Eye (tissue), 1 donor: Measurements from ENCODE around the gene MYZAP.
A peak's percentile ranks its signal among the peaks of the same experiment; 100 is the strongest.

ENCODE experiments used
- DNase-seq: peaks from one replicate; pipeline ENCODE4 v3.0.0-alpha.2; 2015

MYZAP gene

DNA sequence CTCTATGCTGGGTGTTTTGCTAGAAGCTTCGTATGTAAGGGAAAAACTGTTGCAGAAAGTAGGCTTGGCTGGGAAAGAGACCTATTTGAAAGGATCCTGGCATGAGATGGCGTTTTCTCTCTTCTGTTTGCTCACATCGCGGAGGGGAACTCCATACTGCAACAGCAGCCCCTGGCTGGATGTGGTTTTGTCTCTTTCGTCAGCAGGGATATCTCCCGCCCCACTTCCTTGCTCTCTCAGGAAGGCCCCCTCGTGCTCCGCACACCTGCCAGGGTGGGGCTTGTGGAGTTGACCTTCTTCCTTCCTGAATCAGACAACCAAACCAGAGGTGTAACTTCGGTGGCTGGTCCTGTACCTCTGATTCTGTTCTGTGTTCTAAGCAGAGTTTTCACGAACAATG, 26.4 kb upstream of the MYZAP start:
- no peak for DNase-seq

DNA sequence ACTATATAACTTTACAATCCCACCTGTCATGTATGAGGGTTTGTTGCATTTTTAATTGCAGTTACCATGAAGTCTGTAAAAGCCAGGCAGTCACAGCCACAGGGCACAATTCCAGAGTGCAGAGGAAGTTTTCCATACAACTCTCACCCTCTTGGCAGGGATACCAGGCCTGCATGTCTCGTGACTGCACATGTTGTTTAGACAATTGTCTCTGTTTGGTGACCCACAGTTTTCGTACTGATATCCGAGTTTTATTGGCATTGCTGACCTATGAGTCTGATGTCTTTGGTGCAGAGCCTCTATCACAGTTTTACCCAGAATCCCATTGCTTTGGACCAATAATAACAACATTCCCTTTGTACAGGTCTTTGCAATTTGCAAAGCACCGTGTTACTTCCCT, 24.9 kb upstream of the MYZAP start:
- DNase-seq, result no peak

DNA sequence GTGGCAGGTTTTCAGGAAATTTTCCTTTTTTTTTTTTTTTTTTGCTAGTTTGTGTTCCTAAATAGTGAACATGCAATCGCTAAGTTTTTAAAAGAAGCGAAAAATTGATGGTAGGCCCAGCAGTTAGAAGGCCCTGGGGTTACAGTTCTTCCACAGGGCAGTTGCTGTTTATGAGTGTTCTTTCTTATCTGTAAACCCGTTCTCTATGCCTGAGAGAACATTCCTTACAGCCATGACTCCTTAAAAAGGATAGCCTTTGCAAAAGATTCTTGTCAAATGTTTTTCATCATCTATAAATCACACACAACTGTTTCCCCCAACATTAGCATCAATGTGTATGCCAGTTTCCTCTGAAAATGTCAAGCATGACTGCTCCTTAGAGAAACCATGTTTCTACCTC, 23.8 kb upstream of the MYZAP start:
- DNase-seq, result no peak

DNA sequence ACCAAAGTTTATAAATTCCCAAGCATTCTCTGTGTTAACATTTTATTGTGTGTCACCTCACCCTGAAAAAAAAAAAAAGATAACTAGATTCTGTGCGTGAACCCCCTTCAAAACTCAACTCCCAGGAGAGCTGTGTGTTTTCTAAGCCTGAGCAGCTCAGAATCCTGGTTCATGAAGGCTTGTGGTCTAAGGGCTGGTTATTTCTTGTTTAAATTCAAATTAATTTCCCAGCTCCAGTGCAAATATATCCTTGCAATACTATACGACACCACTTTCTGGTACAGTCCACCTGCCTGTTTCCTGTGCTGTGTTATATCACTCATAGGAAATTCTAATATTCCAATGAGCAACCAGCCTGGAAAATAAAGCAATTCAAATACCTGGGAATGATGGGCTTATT, 23.4 kb upstream of the MYZAP start:
- no peak for DNase-seq

DNA sequence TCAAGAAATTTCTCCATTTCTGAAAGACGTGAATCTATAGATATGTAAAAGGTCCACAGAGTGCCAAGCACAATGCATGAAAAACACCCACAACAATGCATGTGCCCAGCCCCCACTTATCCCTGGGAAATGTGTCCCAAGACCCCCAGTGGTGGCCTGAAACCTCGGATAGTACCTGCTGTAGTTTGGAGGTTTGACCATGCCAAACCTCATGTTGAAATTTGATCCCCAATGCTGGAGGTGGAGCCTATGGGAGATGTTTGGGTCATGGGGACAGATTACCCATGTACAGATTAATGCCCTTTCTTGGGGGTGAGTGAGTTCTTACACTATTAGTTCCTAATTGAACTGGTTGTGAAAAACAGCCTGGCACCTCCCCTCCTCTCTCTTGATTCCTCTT, 21.4 kb upstream of the MYZAP start:
- DNase-seq, result no peak

DNA sequence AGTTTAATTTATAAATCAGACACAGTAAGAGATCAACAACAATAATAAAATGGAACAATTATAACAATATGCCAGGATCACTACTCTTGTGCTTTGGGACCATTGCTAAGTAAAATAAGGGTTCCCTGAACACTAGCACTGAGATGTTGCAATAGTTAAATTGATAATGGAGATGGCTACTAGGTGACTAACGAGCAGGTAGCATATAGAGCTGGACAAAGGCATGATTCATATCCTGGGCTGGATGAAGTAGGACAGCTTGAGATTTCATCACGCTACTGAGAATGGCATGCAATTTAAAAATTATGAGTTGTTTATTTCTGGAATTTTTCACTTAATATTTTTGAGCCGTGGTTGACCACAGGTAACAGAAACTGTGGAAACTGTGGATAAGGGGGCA, 20.7 kb upstream of the MYZAP start:
- DNase-seq, result no peak

DNA sequence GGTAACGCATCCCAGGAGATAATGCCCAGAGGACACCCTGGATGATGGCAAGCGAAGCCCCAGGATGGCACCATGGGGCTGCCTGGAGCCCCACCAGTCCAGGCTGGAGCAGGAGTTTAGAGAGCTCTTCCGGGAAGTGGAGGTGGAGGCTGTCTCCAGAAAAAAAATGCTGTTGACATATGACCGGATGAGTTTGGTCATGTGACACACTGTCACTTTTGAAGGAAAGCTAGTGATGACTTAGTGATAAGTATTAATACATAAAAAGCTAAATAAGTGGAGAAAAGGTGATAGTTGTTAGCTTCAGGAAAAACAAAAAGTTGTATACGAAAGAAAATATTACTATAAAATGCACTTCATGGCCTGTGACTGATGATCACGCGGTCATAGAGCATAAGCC, 20.0 kb upstream of the MYZAP start:
- DNase-seq, result no peak

DNA sequence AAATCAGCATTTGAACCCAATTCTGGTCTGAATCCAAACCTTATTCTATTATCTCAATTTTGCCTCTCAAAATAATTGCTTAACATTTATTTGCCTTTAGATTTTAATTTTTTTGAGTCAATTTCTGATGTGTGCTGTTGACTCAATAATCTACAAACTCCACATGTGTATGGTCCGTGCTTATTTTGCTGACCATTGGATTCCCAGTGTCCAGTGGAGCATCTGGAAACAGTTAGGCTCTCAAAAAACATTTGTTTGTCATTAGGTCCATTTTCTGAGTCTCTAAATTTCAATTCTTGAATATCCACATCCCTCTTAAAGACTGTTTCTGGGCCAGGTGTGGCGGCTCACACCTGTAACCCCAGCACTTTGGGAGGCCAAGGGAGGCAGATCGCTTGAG, 19.2 kb upstream of the MYZAP start:
- DNase-seq, result no peak

DNA sequence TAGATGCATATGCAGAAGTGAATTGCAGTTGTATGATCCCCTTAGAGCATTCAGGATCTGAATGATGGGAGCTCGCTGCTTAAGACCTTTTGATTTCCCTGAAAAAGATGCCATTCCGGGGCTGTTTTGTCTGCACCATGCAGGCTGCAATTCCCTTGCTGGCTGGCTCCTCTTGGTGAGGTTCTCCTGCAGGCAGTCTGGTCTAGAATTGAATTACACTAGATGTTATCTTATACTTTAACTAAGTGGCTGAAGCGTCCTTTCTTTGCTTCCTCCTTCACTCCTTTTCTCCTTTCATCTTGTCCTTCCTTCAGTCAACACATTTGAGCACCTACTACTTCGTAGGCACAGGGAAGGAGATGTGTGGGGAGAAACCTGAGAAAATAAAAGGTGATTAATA, 18.6 kb upstream of the MYZAP start:
- DNase-seq, result no peak

DNA sequence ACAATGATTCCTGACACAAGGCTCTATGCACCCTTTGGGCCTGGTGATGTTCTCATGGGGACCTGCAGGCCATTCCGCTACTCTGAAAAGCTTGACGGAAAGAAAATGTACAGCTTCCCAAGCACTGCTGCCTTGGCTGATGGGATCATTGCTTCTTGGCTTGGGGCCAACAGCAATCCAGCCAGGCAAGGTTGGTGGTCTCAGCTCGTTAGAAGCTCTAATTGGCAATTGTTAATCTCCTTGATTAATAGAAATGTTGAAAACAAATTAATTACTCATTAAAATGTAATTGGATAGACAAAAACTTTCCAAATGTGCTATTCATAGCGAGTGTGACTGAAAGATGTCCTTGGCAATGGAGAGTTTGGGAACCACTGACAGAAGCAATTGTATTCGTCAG, 16.3 kb upstream of the MYZAP start:
- DNase-seq, result no peak

DNA sequence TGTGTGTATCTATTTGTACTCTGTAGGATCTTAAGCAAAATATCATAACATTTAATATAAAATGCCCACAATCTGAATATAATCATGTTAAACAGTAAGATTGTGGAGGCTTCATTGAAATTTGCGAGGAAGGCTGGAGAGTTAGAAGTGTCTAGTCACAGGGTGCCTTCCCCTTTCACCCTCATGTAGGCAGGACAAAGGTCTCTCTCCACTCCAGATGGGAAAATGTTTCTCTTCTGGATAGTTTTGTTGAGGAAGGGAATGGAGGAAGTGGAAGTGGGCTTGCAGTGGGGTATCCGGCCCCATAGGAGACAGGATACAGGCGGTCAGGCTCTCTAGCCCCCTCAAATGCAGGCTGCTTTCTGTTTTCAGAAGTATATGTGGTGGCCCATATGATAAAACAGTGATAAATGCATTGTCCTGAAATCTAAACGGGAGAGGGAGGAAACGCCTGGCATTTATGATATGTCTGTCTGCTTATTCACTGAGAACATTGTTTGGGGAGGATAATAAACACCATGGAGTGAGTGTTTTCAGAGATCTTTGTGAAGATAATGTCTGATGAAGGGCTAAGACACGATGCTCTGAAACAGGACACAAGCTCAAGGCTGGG, 13.3 kb upstream of the MYZAP start:
- no peak for DNase-seq

DNA sequence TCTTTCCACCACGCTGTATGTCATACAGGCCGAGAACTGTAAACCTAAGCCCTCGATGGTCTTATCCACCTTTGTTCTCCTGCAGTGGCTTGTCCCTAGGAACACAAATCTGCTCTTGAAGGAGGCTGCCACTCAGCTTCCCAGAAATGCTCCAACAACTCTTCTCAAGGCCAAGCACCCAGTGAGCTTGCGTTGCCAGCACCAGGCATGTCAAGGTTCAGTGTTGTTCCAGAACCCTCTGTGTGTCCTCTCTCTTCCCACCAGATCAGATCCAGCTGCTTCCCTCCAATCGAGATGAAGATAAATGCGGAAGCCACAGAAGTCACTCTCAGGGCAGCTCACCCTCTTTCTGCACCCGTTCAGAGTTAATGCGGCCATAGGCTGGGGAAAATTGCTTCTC, 11.3 kb upstream of the MYZAP start:
- DNase-seq, result no peak

DNA sequence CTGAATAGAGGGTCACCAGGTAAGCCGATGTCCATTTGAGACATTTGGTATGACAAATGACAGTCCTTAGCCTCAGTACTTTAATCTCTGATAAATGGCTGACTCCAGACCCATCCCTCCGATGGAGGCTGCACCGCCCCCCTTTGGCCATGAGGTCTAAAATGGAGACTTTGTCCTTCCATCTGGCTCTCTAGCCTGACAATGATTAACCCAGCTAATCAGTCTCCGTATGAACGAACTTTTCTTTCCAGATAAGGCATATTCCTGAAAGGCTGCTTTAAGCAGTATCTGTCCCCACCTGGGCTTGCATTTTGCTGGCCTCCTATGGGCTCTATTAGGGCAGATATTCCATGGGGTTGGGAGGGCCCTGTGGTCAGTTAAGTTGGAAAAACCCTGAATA, 10.8 kb upstream of the MYZAP start:
- DNase-seq, result no peak

DNA sequence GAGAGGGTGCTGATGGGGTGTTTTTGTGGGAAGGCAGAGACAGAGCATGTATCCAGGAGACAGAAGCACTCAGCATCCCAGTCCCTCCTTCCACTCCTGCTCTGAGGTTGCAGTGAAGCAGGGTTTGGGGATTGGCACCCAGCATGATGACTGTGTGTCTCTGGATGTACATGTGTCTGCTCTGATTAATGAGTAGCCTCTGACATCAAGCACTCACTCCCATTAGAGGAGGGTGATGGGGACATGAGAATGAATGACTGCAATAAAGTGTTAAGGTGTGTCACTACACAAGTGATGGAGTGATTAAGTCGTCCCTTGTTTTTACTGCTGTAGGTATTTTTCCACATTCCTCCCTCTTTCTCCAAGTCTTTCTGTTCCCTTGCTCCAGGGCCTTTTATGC, 9.6 kb upstream of the MYZAP start:
- no peak for DNase-seq

DNA sequence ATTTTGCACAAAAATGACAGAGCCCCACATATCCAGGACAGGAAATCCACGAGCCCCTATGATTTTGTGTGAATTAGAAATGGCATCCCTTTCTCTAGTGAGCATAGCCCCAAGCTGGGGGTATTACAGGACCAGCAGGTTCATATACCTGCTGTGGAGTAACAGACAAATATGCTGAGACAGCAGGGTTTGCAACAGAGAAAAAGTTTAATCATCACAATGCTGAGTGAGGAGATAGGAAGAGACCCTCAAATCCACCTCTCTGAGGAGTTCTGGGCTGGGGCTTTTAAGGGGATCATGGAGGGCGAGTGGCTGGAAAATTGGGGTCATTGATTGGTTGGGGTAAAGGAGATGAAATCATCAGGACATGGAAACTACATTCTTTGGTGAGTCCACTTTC, 8.4 kb upstream of the MYZAP start:
- DNase-seq, result no peak

DNA sequence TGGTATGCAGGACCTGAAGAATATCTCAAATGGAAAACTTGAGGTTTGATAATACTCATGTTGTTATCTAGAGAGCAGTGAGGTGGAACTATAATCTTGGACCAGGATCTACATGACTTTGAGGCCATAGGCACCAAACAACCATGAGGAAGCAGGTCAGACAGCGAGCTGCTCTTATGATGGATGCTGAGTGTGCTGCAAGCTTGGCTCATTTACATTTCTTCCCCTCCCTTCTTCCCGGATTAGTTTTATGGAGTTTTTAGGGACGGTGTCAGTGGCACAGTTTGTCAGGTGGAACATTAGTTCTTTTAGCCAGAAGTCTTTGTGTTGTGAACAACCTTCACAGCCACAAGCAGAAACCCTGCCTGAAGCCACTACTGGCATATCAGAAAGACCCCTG, 8.0 kb upstream of the MYZAP start:
- DNase-seq, result no peak

DNA sequence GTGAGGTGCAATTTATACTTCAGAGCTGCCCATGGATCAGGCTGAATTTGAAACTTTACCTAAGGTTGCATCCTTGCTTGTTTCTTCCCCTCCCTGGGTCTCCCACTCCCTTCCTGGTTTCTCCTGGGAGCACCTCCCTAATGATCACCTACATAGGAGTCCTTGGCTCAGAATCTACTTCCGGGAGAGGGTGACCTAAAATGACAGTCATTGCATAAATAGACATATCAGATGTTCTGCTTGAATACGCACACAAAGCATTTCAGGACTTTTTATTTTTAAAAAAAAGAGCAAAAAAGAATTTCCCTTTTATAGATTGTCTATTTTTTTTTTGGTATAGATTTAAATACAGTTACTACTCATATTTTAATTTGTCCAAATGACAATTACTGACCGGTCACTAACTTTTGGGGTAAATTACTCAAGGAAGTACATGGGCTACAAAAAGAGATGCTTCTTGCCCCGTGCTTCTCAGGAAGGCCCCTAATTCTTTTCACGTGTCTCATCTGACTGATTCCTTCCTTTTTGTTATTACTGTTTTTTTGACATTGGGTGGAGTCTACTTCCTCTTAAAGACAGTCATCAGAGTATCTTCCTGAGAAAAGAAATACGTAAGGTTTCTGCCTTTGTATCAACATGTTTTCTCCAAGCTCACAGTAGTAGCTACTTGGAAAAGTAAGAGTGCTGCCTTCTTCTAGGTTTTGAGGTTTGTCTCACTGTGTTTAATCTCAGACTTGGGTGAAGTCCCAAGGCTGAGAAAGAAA, 4.9 kb upstream of the MYZAP start:
- DNase-seq, result no peak

DNA sequence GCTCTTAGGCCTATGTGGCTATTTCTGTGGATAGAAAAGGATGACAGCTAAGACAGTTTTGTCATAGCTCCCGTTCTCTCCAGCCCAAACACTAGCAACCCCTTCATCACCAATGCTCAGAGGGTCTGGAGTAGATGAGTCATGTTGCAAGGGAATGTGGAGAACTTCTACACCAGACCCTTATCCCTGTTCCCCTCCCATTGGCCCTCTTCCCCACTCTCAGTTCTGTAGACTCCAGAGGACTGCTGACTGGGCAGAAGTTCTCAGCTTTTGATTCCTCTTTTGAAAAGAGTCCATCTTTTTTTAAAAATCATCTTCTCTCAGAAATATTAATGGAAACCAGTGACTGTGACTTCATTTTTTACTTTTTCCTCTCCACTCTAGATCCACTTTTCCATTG, 2.4 kb upstream of the MYZAP start:
- no peak for DNase-seq

DNA sequence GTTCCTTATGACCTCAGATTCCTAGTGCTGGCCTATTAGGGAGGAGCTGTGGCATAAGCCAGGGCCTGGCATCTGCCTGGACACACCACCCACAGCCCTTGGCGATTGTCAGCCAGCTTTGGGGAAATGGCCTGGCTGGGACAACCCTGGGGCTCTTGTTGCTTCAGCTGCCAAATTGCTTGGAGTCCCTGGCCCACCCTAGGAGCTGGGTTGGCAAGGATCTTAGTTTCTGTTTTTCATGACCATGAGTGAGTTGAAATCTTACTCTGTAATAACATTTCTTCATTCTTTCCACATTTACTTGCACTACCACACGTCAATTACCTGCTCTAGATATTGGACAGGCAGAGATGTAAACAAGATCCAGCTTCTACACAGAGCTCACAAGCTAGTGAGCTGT, 1.9 kb upstream of the MYZAP start:
- peak; percentile 15 for DNase-seq

DNA sequence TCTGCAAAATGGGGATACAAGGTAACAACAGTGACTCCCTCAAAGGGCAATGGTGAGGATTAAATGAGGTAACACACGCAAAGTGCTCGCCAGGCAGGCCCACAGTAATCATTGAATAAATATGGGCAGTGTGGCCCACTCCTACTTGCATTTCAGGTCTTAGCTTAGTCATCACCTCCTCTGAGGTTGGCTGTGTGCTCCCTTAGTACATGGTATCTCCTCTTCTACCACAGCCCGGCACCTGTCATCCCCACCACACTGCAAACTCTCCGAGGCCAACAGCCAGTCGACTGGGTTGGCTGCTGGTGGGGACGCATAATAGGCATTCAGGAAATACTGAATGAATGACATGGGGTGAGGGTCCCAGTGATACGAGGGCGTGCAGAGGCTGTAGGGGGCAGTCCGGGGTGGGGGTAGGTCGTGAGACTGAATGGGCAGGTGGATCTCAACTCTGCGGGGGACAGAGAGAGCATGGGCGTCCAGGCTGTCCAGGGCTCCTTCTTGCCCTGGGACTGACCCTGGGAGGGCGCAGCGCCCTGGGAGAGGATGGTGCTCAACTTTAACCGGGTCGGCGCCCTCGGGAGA, 375 bp upstream of the MYZAP start:
- DNase-seq, result peak; percentile 9

DNA sequence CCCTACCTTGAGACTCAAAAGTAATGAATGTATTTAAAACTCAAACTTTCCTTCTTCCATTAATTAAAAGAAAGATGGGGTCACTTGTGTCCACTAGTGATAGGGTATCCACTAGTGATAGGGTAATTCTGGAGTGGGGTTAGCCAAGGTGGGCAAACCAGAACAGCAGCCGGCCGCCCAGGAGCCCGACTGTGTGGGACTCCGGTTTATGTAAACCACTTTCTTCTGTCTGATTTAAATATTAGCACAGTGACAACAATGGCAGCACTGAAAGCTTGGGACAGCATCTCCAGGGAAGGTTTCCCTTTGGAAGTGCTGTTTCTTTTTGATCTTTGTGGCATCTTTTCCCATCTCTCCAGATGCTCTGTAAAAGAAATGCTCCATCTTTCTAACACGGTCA, 722 bp downstream of the MYZAP start:
- DNase-seq, result no peak

DNA sequence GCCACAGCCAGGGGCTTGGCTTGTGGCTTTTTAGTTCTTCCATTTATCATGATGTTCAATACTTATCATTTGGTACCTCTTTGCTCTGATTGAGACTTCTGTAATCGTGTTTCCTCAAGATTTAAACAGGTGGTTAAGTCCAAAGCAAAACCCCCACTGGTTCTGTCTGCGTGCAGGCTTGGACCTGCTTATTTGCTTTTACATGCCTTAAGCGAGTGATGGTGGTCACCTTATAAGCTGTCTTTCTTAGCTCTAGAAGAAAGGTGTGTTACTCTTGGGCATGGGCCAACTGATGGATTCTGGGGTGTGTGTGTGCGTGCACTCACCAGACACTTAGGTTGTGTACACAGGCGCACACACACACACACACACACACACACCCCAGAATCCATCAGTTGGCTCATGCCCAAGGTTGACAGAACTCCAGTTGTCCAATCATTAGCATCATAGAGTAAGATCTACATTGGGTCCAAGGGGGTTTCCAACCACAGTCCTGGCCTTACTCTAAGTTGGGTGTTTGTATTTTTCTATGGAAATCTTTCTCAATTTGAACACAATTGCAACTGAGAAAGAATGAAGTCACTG, 1.2 kb downstream of the MYZAP start:
- no peak for DNase-seq

DNA sequence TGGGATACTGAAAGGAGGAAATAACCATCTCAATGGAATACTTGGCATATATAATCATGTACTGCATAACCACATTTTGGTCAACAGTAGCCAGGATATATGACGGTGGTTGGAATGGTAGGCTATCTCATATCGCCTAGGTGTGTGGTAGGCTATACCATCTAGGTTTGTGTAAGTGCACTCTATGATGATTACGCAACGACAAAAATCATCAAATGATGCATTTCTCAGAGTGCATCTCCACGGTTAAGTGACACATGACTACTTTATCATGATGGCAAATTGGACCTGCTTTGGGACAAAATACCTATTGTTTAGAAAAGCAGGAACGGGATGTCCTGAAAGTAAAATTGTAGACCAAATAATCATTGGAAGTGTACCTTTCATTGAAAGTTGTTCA, 2.8 kb downstream of the MYZAP start:
- DNase-seq, result no peak
